NK-92 (cell line): Measurements from ENCODE around the gene CLASP2.
"Not testable (repeated sequence)": the region's sequence is repeated elsewhere in the genome, so short reads cannot be mapped to it uniquely, and the experiment has no call there.

Experiments
- DNase-seq: peaks from one replicate; lab custom pipeline; 2025; ENCODE audit not compliant: unreplicated experiment; lab: John Stamatoyannopoulos, UW

CLASP2 gene

DNA sequence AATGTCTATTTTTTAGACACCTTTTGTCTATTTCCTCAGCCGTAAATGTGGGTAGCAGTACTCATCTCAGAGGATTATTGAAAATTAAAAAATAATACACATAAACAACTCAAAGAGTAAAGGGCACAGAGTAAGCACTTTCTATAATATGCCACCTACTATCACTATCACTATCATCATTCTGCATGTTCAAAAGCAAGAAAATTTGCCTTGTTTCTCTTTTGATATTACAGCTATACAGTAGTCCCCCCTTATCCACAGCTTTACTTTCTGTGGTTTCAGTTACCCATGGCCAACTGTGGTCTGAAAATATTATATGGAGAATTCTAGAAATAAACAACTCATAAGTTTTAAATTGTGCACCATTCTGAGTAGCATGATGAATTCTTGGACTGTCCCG lies 27.7 kb downstream of the CLASP2 start:
- DNase-seq: no peak

GRCh38 chr3:33687406-33688010 lies 30.5 kb downstream of the CLASP2 start:
- DNase-seq: no peak

DNA sequence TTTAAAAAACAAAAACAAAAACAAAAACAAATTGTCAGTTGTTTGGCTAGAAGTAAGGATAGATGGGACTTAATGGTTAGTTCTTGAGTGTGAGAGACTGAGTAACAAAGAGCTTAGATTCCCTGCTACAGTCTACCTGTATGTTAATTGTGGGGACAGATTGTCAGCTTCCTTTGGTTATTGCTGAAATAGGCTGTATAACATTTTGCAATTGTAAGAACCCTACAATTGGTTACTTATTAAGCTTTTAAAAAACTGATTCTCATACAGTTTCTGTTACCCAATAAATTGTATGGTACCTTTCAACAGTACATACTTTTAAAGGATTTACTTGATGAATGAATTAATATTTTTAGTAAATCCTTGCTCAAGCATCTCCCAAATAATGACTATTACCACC lies 35.3 kb downstream of the CLASP2 start:
- DNase-seq: no peak

- DNase-seq: no peak
Measured at GRCh38 chr3:33681667-33682066, 36.4 kb downstream of the CLASP2 start.

DNA sequence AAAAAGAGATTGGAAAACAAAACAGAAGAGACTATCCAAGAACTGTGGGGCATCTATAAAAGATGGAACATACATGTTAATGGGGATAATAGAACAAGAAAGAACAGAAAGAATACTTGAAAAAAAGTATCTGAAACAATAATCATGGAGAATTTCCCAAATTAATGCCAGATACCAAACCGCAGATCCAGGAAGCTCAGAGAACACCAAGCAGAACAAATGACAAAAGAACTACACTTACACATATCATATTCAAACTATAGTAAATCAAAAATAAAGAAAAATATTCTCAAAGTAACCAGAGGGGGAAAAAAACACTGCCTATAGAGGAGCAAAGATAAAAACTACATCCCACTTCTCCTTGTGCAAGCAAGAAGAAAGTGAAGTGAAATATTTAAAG lies 40.0 kb downstream of the CLASP2 start:
- no peak for DNase-seq

DNA sequence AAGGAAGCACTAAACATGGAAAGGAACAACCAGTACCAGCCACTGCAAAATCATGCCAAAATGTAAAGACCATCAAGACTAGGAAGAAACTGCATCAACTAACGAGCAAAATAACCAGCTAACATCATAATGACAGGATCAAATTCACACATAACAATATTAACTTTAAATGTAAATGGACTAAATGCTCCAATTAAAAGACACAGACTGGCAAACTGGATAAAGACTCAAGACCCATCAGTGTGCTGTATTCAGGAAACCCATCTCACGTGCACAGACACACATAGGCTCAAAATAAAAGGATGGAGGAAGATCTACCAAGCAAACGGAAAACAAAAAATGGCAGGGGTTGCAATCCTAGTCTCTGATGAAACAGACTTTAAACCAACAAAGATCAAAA lies 44.6 kb downstream of the CLASP2 start:
- DNase-seq: not testable (repeated sequence)

GRCh38 chr3:33668618-33669017 lies 49.4 kb downstream of the CLASP2 start:
- no peak for DNase-seq

GRCh38 chr3:33665294-33665693 lies 52.8 kb downstream of the CLASP2 start:
- DNase-seq: no peak

GRCh38 chr3:33664195-33664594 lies 53.9 kb downstream of the CLASP2 start:
- no peak for DNase-seq

DNA sequence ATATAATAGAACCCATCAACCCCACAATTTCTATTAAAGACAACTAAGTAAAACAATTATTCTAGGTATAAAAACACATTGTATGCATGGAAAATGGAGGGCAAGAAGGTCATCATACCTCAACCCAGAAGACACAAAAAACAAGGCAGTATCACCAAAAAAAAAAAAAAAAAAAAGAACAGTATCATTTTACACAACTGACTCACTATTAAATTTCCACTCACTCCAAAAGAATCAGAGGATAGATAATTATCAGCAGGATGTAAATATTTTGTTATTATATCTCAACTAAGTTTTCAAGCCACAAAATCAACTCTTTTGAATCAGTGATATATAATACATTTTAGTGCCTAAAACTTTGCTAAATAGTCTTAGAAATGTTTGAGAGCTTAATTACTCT lies 55.0 kb downstream of the CLASP2 start:
- DNase-seq: no peak

DNA sequence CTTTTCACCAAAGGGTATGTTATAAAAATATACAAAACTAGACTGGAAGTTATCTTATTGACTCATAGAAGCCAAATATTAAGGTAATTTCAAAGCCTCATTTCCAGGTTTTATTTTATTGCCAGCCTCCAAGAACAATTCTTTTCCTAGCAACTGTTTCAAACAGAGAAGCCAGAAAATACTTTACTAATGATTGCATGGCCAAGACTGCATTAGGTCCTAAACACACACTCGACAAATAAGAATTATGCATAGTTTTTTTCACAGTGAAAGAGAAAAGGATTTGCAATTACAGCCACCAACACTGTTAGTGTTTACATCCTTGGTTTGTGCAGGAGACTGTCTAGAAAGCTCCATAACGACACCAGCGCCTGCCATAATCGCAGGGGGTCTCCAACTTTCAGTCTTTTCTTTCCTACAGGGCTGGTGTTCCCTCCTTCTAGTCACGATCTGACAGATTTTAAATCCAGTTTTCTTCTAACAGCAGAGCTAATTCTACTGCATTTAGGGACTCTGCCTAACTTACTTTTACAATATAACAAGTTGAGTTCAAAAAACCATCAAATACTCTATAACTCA lies 58.1 kb downstream of the CLASP2 start:
- DNase-seq: no peak

DNA sequence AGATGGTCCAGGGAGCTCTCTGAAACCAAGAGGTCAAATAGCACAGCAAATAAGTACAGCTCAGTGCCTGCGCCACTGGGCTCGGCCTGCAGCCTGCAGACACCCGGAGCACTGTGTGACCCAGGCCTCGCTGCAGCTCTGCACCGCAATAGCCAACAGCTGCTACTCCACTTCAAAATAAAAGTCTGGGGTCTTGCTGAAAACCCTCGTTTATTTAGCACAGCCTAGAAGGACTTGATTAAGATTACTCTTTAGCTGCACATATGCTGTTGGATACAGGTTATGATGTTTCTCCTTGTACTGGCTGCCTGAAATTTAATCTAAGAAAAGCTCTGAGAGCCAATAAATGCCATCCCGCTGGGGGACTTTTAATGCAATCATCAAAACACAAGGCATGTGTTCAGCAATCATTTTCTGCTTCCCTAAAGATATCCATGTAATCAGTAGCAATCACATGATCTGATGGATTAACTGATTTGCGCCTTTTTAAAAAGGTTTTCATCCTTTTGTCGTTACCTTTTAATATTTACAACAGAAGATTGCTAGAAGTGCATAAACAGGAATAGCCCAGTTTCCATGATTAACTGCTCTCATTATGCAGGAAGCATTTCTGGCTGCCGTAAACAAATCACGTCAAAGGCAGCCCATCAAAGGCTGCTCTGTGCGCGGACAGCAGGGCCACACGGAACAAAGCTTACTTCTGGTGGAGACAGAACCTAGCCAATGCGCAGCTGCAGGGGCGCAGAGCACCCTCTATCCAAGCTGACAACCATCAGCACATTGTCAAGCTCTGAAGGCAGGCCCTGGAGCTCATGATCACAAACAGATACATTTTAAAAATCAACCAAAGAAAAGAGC lies 58.8 kb downstream of the CLASP2 start:
- no peak for DNase-seq

GRCh38 chr3:33658621-33658990 lies 59.4 kb downstream of the CLASP2 start:
- no peak for DNase-seq

DNA sequence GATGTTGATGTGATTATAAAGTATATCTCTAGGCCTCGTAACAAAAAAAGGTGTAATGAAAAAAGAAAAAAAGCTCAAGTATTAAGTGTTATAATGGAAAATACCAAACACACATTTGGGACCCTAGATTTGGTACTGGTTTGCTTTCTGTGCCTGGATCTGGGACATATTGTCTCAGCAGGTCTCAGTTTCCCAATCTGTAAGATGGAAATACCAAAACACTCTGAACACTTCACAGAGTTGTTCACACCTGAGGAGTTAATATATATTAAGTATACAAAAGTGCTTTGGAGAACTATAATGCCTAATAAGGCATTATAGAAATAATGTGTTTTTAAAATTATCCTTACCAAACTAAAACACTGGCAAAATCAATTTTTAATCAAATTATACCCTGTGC lies 60.0 kb downstream of the CLASP2 start:
- no peak for DNase-seq

DNA sequence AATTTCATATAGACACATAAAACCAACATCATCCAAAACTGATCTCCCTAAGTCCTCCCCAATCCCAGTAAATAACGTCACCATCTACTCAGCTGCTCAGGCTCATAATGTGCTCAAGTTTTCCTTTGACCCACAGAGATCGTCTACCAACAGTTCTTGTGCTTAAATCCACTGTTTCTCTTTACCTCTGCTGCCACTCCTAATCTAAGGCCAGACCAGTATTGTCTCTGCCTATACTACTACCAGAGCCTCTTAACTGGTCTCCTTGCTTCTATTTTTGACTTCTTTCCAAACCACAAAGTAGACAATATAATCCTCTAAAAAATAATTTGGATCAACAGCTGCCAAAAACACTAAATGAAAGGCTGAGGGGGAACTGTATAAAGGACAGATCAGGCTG lies 65.3 kb downstream of the CLASP2 start:
- DNase-seq: no peak

GRCh38 chr3:33651101-33651500 lies 67.0 kb downstream of the CLASP2 start:
- not testable (repeated sequence) for DNase-seq

- DNase-seq: no peak
Measured at GRCh38 chr3:33650495-33650894, 67.6 kb downstream of the CLASP2 start.

- DNase-seq: no peak
Measured at GRCh38 chr3:33648793-33649192, 69.3 kb downstream of the CLASP2 start.

GRCh38 chr3:33646406-33646805 lies 71.6 kb downstream of the CLASP2 start:
- DNase-seq: no peak

DNA sequence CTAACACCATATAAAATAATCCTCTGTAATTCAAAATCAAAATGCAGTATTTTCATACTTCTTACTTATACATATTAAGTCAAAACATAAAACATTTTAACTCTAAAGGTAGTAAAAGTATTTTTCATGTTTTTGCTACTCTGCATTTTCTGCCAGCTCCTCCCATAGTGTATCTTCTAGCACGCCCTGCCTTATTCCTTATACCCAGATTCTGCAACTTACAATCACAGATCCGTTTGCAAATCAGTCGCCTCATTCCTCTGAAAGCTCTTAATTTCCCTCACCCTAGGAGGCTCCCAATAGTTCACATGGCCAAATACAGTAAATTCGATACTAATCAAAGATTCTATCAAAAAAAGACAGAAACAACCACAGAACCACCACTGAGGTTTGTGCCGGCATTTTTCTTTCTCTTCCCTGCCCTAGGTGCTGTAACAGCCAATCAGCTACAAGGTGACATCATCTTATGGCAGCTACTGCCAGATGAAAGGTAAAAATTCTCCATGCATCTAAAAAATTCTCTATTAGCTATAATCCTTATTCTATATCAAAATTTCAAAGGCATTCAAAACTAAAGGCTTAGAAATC lies 72.9 kb downstream of the CLASP2 start:
- no peak for DNase-seq

DNA sequence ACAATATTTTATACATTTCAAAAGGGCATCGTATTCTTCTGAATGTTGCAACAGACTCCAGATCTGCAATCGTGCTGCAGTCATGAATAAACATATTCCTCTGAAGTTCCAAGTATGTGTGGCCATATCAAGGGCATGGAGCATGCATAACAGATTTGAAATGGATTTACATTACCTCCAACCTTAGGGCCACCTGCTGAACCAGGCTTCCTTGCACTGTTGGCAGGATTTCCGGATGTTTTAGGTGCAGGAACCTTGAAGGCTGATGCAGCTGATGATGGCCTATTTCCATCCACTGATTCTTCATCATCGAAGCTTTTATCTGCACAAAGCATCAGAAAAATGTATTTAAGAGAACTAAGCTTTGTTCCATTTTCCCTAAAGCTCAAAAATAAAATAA lies 73.5 kb downstream of the CLASP2 start:
- no peak for DNase-seq

GRCh38 chr3:33642806-33643205 lies 75.2 kb downstream of the CLASP2 start:
- no peak for DNase-seq
